HL-60 (cell line): ENCODE results near the gene CLEC3A.

Experiments used
- DNase-seq, 2 experiments: peaks; one replicate each; pipeline ENCODE4 v3.0.0-alpha.2; 2010 to 2020; ENCODE audit warnings: low read depth in 1 of 2, low spot score in 1 of 2
- H3K27ac ChIP-seq: fragments of 250-450 bp; sonication (Bioruptor Pico); replicated peaks from 2 replicates; pipeline ENCODE4 v1.5.1; 2020; ENCODE audit warnings: mild to moderate bottlenecking, moderate library complexity
- H3K27me3 ChIP-seq: fragments of 250-450 bp; sonication (Bioruptor Pico); 2 replicates; pipeline ENCODE4 v1.5.1; 2021; ENCODE audit warnings: mild to moderate bottlenecking, moderate library complexity; ENCODE audit not compliant: insufficient read depth, poor library complexity, severe bottlenecking
- H3K4me3 ChIP-seq: replicated peaks from 2 replicates; pipeline ENCODE4 v1.5.1; 2011; ENCODE audit warnings: mild to moderate bottlenecking, control low read depth, low read length; ENCODE audit not compliant: insufficient read depth
- CTCF ChIP-seq: IDR thresholded peaks from one replicate; pipeline ENCODE4 v1.5.1; 2011; ENCODE audit warnings: low read length, control low read depth, inconsistent platforms; ENCODE audit not compliant: insufficient read depth
- GABPA ChIP-seq: IDR thresholded peaks from 2 replicates; pipeline ENCODE4 v1.6.1; 2012; ENCODE audit warnings: low read depth
- POLR2AphosphoS5 ChIP-seq: IDR thresholded peaks from 2 replicates; pipeline ENCODE4 v1.6.1; 2012; ENCODE audit warnings: low read depth
- SPI1 ChIP-seq: IDR thresholded peaks from 2 replicates; pipeline ENCODE4 v1.6.1; 2012; ENCODE audit warnings: low read depth, mild to moderate bottlenecking, borderline replicate concordance
- TF ChIP-seq, protein P1 (sequence below): IDR thresholded peaks from 2 replicates; pipeline ENCODE4 v1.6.1; 2012; ENCODE audit warnings: low read depth; ENCODE audit not compliant: insufficient replicate concordance

Gene CLEC3A

GRCh38 chr16:78028018-78028417, 5.7 kb downstream of the CLEC3A start:
- no peak overlapping the region for H3K27ac ChIP-seq
- TF ChIP-seq CTCF = no peak
- TF ChIP-seq GABPA = no peak
- TF ChIP-seq POLR2AphosphoS5 = no peak
- TF ChIP-seq, protein P1, sequence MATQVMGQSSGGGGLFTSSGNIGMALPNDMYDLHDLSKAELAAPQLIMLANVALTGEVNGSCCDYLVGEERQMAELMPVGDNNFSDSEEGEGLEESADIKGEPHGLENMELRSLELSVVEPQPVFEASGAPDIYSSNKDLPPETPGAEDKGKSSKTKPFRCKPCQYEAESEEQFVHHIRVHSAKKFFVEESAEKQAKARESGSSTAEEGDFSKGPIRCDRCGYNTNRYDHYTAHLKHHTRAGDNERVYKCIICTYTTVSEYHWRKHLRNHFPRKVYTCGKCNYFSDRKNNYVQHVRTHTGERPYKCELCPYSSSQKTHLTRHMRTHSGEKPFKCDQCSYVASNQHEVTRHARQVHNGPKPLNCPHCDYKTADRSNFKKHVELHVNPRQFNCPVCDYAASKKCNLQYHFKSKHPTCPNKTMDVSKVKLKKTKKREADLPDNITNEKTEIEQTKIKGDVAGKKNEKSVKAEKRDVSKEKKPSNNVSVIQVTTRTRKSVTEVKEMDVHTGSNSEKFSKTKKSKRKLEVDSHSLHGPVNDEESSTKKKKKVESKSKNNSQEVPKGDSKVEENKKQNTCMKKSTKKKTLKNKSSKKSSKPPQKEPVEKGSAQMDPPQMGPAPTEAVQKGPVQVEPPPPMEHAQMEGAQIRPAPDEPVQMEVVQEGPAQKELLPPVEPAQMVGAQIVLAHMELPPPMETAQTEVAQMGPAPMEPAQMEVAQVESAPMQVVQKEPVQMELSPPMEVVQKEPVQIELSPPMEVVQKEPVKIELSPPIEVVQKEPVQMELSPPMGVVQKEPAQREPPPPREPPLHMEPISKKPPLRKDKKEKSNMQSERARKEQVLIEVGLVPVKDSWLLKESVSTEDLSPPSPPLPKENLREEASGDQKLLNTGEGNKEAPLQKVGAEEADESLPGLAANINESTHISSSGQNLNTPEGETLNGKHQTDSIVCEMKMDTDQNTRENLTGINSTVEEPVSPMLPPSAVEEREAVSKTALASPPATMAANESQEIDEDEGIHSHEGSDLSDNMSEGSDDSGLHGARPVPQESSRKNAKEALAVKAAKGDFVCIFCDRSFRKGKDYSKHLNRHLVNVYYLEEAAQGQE = no peak
- TF ChIP-seq SPI1 = no peak
- no peak for DNase-seq
- no peaks in the 10 kb centered on the region for H3K27me3 ChIP-seq
- H3K4me3 ChIP-seq = no peak overlapping the region

- no peak overlapping the region for H3K27ac ChIP-seq
- no peaks in the 10 kb centered on the region for H3K27me3 ChIP-seq
- no peak overlapping the region for H3K4me3 ChIP-seq
- DNase-seq = no peak
- TF ChIP-seq, protein P1 = no peak
These were observed 12.2 kb downstream of the CLEC3A start for GRCh38 chr16:78034530-78034929.

DNA sequence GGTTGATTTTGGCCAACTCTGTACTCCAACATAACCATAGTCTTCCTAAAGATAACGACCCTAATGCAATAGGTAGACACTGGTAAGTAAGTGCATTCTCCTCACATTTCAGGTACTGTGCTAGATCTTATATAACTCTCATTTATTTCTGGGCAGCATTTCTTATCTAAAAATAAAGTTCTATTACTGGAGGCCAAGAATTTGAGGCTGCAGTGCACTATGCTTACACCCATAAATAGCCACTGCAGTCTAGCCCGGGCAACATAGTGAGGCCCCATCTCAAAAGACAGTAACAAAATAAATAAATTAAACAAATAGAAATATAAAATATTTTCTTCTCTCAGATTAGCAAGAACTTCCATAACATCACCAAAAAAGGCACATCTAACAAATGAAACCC, 12.7 kb downstream of the CLEC3A start:
- no peak for DNase-seq
- Histone ChIP-seq H3K27ac (no peak overlapping the region), H3K4me3 (no peak overlapping the region), H3K27me3 (no peaks in the 10 kb centered on the region)
- TF ChIP-seq CTCF (no peak), GABPA (no peak), SPI1 (no peak), POLR2AphosphoS5 (no peak)
- TF ChIP-seq, protein P1 = no peak

- no peak overlapping the region for H3K27ac ChIP-seq
- H3K27me3 ChIP-seq = no peaks in the 10 kb centered on the region
- no peak overlapping the region for H3K4me3 ChIP-seq
- TF ChIP-seq SPI1 (no peak), GABPA (no peak), CTCF (no peak), POLR2AphosphoS5 (no peak)
- TF ChIP-seq, protein P1 = no peak
- no peak for DNase-seq
These were observed 18.0 kb downstream of the CLEC3A start for GRCh38 chr16:78040396-78040795.
